GM19238 (cell line): Measurements from ENCODE around the gene ADCY2.

ENCODE experiments used
- DNase-seq: peaks from one replicate; pipeline ENCODE4 v3.0.0; 2011; ENCODE audit warnings: low spot score; ENCODE audit not compliant: insufficient read length

The ADCY2 gene

DNA sequence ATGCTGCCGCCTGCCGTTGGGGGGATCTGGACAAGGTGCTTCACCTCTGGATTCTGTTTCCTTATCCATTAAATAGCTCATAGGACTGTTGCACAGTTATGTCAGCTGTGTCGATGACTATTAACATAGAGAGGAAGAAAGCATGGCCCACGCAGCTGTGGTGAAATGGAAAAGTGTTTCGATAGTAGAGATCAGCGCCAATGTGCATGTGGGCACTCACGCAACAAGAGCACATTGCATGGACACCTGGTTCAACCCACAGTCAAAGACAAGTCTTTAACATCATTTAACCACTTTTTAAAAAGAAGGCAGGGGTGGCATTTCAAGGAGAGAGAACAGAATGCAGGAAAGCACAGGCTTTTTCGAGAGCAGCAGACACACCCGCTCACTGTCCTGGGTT lies 107.6 kb downstream of the ADCY2 start:
- DNase-seq, result no peak

DNA sequence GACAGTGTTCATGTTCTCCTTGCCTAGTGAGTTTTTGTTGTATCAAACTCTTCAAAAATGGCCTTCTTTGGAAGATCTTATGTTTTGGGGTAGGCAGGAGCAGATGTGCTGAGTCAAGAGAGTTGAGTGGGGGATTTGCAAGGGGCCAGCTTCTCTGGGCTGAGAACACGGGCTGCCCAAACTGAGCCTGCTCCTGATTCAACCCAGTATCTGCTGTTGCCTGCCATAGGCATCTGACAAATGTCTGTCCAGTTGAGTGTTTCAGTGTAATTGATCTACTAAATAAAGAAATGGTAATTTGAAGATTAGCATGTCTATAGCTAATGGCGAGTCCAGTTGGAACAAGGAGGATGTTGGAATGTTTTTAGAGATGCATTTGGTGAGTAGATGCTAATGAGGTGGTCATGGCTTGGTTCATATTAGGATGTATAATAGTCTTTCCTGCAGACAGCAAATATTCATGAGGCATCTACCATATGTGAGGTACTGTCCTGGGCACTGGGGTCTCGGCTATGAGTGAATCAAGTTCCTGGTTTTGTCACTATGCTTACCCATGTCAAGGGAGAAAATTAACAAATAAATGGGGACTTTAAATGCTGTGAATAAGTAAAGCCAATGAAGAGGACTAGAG lies 119.5 kb downstream of the ADCY2 start:
- no peak for DNase-seq

DNA sequence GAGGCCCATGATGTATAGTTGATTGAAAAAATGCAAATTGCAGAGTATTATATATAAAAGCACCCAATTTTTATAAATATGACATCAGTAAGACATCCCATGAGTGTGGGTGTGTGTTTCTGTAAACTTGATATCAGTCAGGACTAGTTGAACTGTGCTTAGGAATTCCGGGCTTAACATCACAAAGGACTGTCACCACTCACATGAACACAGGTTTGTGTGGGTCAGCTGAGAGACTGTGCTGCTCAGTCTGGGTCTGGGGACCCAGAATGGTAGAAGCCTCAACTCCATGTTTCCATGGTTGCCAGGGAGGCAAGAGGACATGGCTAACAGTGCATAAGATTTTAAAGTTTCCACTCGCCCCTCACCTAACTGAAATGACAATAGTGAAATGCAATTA lies 120.3 kb downstream of the ADCY2 start:
- no peak for DNase-seq

DNA sequence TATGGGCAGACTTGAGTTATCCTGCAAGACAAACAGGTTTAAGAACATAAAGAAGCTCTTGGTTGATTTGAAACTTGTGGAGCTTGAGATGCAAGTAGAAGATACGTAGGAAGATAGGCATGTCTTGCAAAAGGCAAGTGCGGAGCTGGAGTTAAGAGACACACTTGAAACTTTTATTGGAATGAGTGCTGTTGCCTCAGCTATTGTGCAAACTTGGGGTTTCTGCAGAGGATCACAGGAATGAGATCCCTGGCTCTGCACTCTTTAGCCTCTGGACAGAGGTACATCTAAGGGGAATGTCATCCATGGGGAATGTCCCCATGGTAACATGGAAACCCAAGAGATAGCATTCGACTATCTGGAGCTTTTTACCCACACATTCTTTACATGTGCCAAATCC lies 121.1 kb downstream of the ADCY2 start:
- no peak for DNase-seq

- no peak for DNase-seq
Measured at GRCh38 chr5:7518947-7519560, 123.1 kb downstream of the ADCY2 start.

- DNase-seq, result no peak
Measured at GRCh38 chr5:7519564-7519963, 123.6 kb downstream of the ADCY2 start.

- DNase-seq, result no peak
Measured at GRCh38 chr5:7529880-7530279, 133.9 kb downstream of the ADCY2 start.

GRCh38 chr5:7533941-7534340 lies 138.0 kb downstream of the ADCY2 start:
- DNase-seq, result no peak

- DNase-seq, result no peak
Measured at GRCh38 chr5:7534505-7534904, 138.6 kb downstream of the ADCY2 start.

DNA sequence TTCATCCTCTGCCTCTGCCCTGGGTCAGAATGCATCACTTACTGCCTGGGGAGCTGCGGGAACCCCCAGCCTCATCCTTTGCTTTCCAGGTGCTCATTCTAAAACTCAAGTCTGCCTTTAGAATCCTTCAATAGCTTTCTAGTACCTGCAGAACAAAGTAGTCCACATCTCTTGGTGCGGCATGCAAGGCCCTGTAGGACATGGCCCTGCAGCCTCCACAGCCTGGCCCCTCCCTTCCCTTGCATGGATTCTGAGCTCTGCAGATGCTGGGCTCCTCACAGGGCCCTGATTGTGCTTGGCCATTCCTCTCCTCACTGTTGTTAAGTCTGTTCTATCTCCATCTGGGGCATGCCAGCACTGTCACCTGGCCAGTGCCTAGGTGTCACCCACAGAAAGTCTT lies 141.6 kb downstream of the ADCY2 start:
- DNase-seq, result no peak

DNA sequence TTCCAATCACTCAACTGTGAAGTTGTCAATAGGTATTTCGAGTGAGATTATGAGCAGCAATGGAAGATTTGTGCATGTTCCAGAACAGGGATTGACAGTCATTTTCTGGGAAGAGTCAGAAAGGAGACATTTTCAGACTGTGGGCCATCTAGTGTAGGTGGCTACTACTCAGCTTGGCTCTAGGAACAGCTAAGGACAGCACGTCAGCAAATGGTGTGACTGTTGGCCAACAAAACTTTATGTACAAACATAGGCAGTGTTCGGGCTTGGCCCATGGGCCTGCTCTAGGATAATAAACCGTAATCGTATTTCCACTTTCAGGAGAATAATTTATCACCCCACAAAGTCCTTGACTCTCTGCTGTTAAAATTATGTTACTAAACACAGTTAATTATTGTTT lies 143.6 kb downstream of the ADCY2 start:
- DNase-seq, result no peak

GRCh38 chr5:7540736-7541485 lies 145.0 kb downstream of the ADCY2 start:
- no peak for DNase-seq

DNA sequence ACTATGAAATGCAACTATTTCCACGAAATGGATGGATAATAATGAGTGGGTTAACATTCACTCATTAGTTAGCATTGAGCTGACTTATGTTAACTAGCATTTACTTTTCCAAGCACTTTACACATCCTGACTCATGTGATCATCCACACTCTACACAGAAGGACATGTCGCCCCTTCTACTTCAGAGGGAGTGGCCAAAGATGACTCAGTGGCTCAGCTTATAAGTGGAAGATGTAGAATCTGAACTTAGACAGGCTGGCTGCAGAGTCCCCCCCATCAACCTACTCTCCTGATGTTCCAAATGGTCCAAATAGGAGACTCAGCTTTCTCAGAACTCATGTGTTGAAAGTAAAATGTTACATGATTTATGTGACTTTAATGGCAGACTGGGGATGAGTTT lies 146.0 kb downstream of the ADCY2 start:
- DNase-seq, result no peak

DNA sequence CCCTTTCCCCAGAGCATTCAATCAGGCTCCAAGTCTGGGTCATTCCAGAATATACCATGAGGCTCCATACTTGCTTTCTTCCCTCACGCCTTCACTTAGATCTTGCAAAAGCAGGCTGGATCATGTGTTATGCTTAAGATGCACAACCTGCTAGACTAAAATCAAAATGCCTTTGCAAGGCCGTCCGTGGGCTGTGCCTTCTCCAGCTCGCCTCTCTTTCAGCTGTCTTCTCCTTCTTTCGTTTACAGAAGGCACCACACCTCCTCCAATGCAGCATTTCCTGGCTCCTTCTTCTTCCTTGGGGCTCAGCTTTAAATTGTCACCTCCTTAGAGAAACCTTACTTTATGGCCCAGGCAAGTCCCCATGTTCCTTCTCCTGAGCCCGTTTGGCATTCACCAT lies 150.6 kb downstream of the ADCY2 start:
- DNase-seq, result no peak

- no peak for DNase-seq
Measured at GRCh38 chr5:7548596-7548995, 152.7 kb downstream of the ADCY2 start.

GRCh38 chr5:7565559-7565958 lies 169.6 kb downstream of the ADCY2 start:
- DNase-seq, result no peak

DNA sequence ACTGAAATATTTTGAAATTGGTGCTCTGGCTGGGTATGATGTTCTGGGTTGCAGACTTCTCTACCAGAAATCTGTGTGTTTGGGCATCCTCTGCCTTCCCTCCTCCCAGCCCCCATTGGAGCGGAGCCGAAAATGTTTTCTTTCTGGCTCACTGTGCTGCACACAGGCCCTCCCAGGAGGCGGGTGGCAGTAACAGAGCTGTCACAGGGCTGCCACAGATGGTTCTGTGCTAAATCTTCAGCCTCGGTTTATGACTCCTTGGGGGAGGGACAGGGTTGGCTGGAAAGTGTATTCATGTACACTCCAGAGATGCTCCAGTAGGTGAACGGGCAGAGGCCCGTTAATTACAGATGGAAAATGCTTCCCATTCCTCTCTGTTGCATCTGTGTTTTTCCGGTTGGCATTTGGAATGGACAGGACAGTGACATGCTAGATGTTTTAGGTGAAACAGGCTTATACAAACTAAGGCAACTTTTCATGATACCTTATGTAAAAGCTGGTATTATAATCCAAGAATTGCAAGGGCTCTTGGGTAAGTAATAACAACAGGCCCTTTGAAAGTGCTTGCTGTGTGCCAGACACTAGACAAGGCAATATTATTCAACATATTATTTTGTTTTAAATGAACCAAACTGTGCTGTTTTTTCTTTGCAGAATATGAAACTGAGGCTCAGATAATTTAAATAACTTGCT lies 180.2 kb downstream of the ADCY2 start:
- DNase-seq, result no peak

DNA sequence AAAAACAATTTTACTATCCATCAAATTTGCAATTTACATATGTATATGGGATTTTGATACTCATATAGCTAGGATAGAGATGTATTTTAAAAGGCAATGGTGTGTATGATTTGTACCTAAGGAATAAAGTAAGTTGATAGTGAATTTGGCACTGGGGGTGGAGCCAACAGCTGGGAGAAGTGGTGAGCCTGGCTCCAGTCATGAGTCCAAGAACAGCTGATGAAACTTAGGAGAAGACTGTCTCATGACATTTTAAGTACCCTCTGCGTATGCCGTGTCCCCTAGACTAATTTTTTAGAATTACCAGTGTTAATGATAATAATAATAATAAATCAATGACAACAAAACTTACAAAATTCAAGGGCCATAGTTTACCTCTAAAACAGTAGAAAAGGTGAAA lies 181.4 kb downstream of the ADCY2 start:
- DNase-seq, result no peak

- no peak for DNase-seq
Measured at GRCh38 chr5:7578071-7578470, 182.1 kb downstream of the ADCY2 start.

DNA sequence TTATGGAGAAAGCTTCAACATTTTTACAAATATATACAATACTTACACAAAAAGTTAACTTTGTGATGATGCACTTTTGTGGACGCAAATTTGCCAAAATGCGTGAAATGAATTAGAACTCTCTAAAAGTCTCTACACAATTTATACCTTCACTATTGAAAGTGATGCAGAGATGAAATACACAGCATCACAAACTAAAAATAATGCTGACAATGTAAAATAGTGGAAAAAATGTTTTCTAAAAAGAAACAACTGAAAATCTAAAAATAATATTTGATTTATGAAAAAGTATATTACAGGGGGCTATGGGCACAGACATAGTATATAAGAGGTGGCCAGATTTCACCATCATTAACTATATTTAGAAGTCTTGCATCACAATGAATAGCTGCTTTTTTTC lies 188.8 kb downstream of the ADCY2 start:
- DNase-seq, result no peak

DNA sequence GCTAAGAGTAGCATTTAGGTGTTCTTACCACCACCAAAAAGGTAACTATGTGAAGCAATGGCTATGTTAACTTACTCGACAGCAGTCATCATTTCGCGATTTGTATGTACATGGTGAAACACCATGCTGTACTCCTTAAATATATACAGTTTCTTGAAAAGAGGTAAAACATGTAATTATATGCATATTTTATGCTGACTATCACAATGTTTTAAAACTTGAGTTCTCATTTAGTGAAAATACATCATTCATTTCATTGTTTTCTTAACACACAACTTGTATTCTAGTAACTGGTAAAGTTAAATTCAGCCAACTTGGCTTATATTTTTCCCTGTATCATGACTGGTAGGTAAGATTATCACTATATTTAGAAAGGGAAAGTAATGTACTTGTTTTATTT lies 189.9 kb downstream of the ADCY2 start:
- no peak for DNase-seq

DNA sequence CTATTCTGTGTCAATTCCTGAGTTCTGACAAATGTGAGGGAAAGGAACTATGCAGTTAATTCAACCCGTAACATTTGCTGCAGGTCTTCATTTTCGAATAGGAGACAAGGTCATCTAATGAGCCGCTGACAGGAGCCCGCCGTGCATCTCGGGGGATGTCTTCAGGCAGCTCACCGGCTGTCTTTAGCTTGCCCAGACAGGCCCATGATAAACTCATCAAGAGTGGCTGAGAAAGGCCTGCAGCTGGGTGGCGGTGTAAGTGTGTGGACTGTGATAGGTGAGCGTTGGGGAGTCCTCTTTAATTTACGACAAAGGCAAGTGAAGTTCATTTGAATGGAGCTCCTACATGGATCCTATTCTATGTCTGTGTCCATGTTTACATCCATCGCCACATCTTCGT lies 190.5 kb downstream of the ADCY2 start:
- DNase-seq, result no peak
